PFSK-1 (cell line): Measurements from ENCODE around the gene ARSJ.

Experiments used
- FOXP2 ChIP-seq: optimal IDR thresholded peaks from 2 replicates; pipeline ENCODE3; 2011; ENCODE audit warnings: borderline replicate concordance, control low read depth, inconsistent platforms; ENCODE audit not compliant: insufficient read depth; ENCODE audit errors: extremely low read length, extremely low read depth
- POLR2AphosphoS5 ChIP-seq: IDR thresholded peaks from 2 replicates; pipeline ENCODE4 v1.6.1; 2012; ENCODE audit warnings: low read depth, mild to moderate bottlenecking, control low read depth, low read length, moderate library complexity
- SIN3A ChIP-seq: IDR thresholded peaks from 2 replicates; pipeline ENCODE4 v1.6.1; 2012; ENCODE audit warnings: mild to moderate bottlenecking, low read length, moderate library complexity, borderline replicate concordance; ENCODE audit not compliant: insufficient read depth
- TAF1 ChIP-seq: IDR thresholded peaks from 2 replicates; pipeline ENCODE4 v1.6.1; 2012; ENCODE audit warnings: low read length, control low read depth, borderline replicate concordance; ENCODE audit not compliant: insufficient read depth
- TF ChIP-seq, protein P1 (sequence below), 2 experiments: IDR thresholded peaks; 2 replicates each; pipeline versions ENCODE4 v1.6.1 to v1.8.0; 2011 to 2012; ENCODE audit warnings: low read depth in 2 of 2, low read length in 2 of 2, control low read depth in 1 of 2, inconsistent platforms in 1 of 2, mild to moderate bottlenecking in 1 of 2, moderate library complexity in 1 of 2; ENCODE audit not compliant: insufficient read depth in 1 of 2

The ARSJ gene

GRCh38 chr4:113872426-113873260, 106.8 kb downstream of the ARSJ start:
- TF ChIP-seq FOXP2 (no peak), POLR2AphosphoS5 (no peak), SIN3A (no peak), TAF1 (no peak)
- TF ChIP-seq, protein P1, sequence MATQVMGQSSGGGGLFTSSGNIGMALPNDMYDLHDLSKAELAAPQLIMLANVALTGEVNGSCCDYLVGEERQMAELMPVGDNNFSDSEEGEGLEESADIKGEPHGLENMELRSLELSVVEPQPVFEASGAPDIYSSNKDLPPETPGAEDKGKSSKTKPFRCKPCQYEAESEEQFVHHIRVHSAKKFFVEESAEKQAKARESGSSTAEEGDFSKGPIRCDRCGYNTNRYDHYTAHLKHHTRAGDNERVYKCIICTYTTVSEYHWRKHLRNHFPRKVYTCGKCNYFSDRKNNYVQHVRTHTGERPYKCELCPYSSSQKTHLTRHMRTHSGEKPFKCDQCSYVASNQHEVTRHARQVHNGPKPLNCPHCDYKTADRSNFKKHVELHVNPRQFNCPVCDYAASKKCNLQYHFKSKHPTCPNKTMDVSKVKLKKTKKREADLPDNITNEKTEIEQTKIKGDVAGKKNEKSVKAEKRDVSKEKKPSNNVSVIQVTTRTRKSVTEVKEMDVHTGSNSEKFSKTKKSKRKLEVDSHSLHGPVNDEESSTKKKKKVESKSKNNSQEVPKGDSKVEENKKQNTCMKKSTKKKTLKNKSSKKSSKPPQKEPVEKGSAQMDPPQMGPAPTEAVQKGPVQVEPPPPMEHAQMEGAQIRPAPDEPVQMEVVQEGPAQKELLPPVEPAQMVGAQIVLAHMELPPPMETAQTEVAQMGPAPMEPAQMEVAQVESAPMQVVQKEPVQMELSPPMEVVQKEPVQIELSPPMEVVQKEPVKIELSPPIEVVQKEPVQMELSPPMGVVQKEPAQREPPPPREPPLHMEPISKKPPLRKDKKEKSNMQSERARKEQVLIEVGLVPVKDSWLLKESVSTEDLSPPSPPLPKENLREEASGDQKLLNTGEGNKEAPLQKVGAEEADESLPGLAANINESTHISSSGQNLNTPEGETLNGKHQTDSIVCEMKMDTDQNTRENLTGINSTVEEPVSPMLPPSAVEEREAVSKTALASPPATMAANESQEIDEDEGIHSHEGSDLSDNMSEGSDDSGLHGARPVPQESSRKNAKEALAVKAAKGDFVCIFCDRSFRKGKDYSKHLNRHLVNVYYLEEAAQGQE (IDR thresholded peaks at IDR 0.05; ENCODE audit: insufficient read depth in 1 of 2, low read depth in 2 of 2, low read length in 2 of 2), result no peak

- TF ChIP-seq, protein P1 (IDR thresholded peaks at IDR 0.05; ENCODE audit: insufficient read depth in 1 of 2, low read depth in 2 of 2, low read length in 2 of 2), result no peak
- TF ChIP-seq FOXP2, result no peak
- TF ChIP-seq POLR2AphosphoS5, result no peak
- TF ChIP-seq TAF1, result no peak
- TF ChIP-seq SIN3A, result no peak
These were observed 108.4 kb downstream of the ARSJ start for GRCh38 chr4:113871080-113871479.

- TF ChIP-seq POLR2AphosphoS5, result no peak
- TF ChIP-seq SIN3A, result no peak
- TF ChIP-seq, protein P1 (IDR thresholded peaks at IDR 0.05; ENCODE audit: insufficient read depth in 1 of 2, low read depth in 2 of 2, low read length in 2 of 2), result no peak
- no peak for TF ChIP-seq FOXP2
- TF ChIP-seq TAF1, result no peak
These were observed 109.6 kb downstream of the ARSJ start for GRCh38 chr4:113869743-113870375.

GRCh38 chr4:113866611-113867010, 112.8 kb downstream of the ARSJ start:
- TF ChIP-seq FOXP2 (no peak), POLR2AphosphoS5 (no peak), TAF1 (no peak), SIN3A (no peak)
- TF ChIP-seq, protein P1 (IDR thresholded peaks at IDR 0.05; ENCODE audit: insufficient read depth in 1 of 2, low read depth in 2 of 2, low read length in 2 of 2), result no peak
